HG03095 (cell line): ENCODE measurements around the gene TUBGCP6.

Source experiments
- ATAC-seq: cut with Tn5 transposase; IDR thresholded peaks from one replicate; pipeline ENCODE4 v1.9.1; 2021; ENCODE audit warnings: moderate library complexity; ENCODE audit not compliant: unreplicated experiment

TUBGCP6 gene

DNA sequence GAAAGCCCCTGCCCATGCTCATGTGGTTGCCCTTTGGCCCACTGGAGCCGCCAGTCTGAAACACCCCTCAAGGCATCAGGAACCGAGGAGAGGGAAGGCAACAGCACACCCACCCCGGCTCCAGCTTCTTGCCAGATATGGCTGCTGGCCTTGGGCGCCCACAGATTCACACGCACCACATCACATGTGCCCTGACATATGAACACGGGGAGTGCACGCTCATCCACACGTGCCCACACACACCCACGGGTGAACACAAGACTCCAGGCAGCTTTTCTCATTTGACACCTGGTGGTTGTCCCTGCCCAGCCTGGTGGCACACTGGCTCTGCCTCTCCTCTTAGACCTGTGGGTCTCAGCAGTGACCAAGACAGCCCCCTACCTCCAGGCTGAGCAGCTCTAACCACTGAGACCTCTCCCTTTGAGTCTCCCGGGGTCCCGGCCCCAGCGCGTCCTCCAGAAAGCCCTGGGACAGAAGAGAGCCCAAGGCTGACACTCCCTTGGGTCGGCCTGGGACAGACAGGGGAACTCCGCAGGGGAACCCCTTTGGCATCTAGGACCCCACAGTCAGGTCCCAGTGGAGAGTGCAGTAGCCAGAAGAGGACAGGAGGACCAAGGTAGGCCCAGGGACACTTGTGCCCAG, 19.4 kb upstream of the TUBGCP6 start:
- no peak for ATAC-seq

DNA sequence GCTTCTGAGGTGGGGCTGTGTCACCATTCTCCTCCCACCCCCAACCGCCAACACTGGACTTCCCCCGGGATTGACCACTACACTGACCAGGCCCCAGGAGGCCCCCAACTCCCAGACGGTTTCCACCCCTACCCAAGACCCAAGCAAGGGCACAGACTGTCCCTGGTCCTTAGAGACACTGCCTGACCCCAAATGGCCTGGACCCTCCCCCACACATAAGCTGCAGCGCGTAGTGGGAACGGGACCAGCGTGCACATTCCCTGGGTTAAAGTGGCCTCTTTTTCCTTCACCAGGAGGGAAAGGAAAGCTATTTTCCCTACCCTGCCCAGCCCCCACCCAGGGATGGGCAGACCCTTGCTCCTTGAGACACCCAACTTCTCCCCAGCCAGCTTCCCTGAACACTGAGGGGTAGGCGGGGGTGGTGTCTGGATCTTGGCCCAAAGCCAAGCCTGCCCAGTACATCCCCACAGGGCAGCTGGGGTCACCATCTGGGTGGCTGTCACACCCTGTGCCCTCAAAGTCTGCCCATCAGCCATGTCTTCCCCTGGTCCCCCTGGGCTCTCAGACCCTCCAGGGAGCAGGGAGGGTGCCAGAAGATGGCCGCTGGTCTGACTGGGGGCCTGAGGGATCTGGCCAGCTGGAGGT, 18.3 kb upstream of the TUBGCP6 start:
- no peak for ATAC-seq

DNA sequence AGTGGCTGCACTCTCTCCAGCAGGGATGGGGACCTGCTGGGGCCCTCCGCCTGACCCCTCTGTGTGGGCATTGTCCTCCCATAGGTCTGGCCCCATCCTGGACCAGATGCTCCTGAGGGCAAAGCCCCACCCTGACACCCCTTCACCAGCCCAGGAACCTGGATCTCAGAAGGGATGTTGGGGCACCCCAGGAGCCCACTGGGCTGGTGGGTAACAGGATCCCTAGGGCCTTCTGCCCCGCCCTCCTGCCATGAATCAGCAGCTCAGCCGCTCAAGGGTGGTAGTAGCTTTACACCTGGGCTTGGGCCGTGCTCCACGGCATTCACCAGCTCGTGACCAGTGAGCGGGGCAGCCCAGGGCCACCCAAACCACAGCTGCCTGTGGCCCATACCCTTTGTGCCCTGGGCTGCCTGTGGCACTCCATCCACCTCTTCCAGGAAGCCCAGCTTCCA, 17.7 kb upstream of the TUBGCP6 start:
- no peak for ATAC-seq

DNA sequence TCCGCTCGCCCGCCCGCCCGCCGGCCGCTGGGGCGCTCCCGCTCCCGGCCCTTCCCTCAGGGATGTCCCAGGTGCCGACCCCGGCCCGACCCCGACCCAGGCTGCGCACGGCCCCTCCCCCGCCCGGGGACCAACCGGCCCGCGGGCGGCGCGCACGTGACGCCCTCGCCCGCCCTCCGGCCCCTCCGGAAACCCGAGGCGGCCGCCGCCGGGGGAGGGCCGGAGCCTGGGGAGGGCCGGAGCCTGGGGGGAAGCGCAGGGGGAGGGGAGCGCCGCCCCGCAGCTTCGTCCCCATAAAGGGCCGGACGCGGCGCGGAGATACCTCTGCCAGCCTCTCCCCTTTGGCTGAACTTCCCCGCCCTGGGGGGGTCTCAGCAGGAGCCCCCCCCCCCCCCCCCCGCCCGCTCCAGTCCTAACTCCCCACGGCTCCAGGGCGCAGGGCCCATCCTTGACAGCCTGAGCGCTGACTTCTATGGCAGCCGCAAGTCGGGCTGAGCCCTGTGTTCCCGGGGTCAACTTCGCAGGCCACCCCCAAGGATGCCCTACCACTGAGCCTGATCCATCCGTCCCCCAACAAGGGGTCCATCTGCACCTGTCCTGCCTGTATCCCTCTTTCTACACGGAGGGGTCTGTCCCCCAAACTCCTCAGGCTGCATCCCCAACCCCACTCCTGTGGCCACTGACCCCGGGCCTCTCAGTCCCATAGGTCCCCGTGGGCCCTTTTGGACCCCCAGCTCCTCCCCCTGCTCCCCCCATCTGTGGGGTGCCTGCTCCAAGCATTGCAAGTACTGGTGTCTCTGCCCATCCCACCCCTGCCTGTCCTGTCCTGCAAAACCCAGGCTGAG, 17.0 kb upstream of the TUBGCP6 start, which contains the start of gene MAPK12:
MAPK12 (minus strand) TSS at position 69 of the 845 bp plus-strand sequence. CDS start 174 bp downstream, outside the sequence.
- ATAC-seq, result no peak

DNA sequence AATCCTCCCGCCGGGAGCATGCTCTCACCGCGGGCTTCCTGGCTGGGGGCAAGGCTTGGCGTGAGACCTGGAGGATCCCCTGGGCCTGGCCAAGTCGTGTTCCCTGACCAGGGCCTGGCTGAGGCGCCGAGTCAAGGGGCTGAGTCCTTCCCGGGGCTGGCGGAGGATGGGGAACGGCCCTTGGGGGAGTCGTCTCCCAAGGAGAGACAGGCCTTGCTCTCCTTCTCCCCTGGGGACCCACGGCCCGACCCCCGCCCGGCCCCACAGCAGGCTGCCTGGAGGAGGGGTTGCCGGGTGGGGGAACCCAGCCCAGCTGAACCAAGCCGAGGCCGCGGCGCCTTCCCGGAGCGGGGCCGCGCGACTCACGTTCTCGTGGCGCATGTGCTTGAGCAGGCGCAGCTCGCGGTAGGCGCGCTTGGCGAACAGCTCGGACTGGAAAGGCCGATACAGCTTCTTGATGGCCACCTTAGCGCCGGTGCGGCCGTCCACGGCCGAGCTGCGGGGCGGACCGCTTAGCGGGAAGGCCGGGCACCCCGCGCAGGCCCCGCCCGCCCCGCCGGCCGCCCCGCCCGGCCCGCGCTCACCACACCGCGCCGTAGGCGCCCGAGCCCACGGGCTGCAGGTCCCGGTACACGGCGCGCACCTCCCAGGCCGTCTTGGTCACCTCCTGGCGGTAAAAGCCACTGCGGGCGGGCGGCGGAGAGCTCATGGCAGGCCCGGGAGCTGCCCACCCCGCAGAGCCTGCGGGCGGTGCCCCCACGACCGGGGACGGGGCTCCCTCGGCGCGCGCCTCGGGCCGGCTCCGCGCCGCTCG, 16.2 kb upstream of the TUBGCP6 start:
- ATAC-seq, result no peak

DNA sequence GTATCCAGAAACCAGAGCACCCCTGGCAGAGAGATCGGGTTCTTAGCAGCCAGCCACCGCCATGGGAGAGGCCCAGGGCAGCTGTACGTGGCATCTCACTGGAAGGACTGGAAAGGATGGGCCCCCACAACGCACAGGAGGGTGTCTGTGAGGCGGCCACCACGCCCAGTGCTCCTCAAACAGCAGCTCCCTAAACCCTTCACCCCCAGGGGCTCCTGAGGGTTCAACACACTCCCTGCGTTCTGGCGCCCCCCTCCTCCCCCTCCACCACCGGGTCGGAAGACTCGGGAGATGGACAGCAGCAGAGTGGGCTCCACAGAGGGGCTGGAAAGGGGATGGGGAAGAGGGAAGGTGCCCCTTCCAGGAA, 15.6 kb upstream of the TUBGCP6 start:
- no peak for ATAC-seq

DNA sequence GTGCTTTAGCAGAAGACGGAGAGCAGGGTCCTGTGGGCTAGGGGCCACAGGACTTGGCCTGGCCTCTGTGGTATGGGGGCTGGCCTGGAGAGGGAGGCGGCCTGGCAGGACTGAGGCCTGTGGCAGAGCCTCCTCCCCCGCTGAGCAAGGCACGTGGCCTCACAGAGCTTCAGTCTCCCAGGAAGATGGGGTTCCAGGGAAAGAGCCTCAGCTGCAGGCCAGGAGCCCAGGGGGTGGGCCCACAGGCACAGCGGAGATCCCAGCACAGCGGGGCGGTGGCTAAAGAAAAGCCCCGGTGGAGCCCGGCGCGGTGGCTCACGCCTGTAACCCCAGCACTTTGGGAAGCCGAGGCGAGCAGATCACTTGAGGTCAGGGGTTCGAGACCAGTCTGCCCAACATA, 14.5 kb upstream of the TUBGCP6 start:
- no peak for ATAC-seq

DNA sequence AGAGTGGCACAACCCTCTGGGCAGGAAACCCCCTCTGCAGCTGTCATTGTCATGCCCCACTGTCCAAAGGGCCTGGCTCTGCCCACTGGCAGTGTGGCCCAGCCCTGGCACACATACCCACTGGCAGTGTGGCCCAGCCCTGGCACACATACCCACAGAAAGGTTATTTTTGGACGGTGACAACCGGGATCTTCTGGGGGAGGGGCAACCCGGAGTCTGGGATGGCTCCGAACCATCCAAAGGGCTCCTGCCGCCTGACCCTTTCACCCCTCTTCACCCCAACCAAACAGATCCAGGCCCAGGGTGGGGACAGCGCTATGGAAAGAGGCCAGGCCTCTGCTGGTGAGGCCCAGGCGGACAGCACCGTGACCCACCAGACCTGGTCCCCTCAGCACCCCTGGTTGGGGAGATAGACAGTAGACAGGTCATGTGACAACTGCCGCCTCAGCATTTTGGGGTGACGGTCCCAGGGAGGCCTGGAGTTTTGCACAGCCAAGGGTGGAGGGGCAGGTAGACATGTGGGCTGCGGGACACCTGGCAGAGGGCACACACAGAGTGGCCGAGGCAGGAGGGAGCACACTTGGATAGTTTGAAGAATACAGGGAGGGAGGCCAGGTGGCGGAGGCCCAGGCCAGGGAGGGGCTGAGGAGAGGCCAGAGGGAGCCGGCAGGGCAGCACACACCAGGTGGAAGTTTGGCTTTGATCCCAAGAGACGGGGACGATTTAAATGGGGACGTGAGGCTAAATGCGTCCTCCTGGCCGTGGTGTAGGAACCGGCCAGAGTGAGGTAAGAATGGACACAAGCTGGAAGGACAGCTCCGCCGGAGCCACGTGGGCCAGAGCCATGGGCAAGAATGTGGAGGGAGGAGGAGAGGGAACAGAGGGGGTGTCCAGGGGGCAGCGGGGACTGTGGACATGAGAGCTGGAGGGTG, 13.8 kb upstream of the TUBGCP6 start:
- ATAC-seq, result no peak

DNA sequence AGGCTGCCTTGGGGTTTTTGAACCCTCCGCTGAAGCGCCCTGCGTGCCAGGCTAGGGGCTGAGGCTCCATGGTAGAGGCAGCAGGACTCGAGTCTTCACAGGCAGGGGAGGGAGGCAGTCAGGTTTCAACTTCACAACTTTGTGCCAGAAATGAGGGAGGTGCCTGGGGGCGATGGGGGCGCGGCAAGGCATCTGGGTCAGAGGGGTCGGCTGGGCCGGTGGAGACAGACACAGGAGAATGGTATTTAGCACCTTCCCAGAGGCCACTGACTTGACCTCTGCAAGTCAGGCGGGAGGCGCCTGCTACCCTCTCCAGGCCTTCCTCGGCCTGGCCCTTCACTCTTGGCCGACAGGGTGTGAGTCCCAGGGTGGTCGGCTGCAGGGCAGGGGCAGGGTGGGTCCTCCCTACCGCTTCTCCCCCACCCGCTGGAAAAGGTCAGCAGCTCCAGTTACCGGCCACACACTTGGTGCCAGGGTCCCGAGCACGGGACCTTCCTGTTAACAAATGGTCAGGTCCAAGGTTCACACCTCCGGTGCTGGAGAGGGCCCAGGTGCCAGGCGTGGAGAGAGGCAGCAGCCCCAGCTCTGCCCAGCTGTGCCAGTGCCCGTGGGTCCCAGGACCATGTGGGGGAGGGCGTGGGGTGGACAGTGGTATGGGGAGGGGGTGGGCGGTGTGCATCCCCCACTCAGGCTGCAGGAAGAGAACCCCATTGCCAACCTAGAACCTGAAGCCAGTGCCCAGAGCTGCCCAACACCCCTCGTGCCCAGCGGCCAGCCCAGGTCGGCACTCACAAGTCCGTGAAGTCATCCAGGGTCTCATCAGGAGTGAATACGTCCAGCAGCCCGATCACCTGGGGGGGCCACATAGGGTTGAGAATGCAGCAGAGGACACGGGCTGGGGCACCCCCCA, 12.9 kb upstream of the TUBGCP6 start:
- no peak for ATAC-seq

DNA sequence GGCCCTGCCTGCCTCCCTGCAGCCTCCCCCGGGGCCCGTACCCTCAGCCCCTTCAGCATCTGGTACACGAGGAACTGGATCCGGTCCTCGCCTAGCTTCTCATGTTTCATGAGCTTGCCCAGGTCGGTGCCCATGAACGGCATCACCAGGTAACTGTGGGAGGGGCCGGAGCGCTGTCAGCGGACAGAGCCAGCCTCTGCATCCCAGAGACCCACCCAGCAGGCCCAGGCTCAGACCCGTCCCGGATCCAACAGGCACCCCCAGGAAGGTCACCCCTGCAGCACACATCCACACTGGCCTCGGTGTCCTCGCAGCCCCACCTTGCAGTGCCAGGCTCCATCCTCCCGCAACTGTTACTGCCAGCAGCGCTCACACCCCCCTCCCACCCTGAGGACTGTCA, 12.2 kb upstream of the TUBGCP6 start:
- no peak for ATAC-seq

DNA sequence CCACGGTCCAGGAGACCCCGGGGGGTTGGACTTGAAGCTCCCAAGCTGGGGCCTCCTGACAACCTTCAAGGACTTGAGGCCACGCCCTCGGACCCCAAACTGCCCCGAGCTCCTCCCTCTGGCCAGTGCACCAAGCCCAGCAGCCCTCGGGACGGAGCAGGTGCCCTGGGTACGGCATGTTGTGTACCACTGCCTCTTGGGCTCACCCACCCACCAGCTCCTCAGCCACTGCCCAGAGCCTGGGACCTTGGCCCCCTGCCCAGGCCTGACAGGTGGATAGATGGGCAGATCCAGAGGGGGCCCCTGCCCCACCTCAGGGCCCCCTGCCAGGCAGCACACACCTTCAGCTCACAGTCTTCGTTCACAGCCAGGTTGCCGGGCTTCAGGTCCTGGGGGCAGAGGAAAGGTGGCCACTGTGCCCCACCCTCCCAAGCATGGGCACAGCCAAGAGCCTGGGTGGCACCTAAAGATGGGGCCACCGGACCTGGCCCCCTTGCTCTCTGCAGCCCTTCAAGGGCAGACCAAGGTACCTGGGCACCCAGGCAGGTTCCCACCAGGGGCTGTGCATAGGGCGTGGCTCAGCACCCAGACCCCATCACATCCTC, 11.5 kb upstream of the TUBGCP6 start:
- no peak for ATAC-seq

DNA sequence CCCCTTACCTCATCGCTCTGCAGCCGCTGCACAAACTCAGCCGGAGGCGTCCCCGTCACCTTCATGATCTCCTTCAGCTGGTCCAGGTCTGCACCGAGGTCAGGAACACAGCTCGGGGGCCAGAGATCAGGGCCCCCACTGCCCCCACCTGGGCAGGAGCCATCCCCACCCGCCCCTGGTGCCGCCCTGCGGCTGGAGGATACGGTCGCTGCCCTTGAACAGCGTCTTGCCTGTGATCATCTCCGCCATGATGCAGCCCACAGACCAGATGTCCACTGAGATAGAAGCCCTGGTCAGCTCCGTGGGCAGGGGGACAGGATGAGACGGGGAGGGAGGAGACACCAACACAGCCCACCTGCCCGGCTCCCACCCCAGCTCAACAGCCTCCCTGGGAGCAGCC, 10.8 kb upstream of the TUBGCP6 start:
- no peak for ATAC-seq

DNA sequence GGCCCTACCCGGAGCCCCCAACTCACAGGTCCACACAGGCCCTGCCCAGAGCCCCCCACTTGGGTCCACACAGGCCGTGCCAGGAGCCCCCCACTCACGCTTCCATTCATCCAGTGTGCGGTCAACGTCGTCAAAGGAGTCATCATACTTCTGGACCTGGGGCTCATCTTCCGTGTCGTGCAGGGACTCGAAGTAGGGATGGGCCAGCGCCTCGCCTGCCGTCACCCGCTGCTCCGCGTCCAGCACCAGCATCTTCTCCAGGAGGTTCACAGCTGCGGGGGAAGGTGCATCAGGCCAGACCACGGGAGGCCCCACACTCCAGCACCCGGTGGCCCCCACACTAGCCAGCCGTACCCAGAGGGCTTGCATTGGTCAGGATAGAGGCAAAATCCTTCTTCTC, 10.3 kb upstream of the TUBGCP6 start:
- ATAC-seq, result no peak

DNA sequence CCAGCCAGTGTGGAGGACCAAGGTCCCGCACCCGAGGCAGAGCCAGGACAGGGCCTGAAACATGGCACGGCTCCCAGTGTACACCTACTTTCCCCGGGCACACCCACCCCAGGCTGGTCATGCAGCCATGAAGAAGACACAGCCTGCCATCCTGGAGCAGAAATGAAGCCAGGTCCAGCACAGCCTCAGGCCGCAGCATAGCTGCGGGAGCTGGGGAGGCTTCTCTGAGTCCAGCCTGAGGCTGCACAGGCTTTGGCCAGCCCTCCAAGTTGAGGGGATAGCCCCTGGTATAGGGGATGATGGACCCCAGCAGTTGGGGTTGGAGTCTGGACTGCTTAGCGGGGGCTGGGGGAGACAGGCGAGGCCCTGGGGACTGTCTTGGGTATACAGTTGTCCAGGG, 9.1 kb upstream of the TUBGCP6 start:
- ATAC-seq, result no peak

DNA sequence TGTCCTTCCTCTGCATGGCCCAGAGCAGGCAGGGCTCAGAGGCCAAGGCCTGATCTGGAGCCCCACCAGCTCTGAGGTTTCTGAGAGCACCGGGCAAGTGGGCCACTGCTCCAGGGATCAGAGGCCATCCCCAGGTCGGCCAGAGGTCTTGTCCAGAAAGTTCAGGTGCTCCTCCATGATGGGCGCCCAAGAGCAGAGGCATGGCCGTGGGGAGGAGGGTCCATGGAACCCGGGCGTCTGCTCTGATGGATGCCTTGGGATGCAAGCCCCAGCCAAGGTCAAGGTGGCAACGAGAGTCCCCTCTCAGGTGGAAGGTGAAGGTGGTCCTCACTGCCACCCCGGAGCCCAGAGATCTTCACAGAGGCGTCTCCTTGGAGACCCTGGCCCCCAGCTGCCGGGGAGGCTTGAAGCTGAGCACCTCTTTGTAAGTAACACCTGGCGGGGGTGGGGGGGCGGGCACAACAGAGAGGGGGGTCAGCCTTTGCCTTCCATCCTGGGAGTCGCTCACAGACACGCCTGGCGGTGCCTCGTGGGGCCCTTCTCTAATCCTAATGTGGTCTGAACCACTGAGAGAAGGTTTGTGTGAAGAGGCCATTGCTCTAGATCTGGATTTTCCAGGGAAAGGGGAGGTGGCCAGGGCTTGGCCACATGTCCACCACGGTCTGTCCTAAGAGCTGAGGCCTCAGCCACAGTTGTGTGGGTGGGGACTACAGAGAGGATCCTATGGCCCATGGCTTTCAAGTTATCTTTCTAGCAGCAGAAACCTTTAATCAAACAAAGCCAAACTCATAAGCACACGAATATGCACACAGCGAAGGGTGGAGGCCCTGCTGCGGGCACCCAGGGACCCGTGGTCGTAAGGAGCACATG, 8.5 kb upstream of the TUBGCP6 start:
- ATAC-seq, result no peak

DNA sequence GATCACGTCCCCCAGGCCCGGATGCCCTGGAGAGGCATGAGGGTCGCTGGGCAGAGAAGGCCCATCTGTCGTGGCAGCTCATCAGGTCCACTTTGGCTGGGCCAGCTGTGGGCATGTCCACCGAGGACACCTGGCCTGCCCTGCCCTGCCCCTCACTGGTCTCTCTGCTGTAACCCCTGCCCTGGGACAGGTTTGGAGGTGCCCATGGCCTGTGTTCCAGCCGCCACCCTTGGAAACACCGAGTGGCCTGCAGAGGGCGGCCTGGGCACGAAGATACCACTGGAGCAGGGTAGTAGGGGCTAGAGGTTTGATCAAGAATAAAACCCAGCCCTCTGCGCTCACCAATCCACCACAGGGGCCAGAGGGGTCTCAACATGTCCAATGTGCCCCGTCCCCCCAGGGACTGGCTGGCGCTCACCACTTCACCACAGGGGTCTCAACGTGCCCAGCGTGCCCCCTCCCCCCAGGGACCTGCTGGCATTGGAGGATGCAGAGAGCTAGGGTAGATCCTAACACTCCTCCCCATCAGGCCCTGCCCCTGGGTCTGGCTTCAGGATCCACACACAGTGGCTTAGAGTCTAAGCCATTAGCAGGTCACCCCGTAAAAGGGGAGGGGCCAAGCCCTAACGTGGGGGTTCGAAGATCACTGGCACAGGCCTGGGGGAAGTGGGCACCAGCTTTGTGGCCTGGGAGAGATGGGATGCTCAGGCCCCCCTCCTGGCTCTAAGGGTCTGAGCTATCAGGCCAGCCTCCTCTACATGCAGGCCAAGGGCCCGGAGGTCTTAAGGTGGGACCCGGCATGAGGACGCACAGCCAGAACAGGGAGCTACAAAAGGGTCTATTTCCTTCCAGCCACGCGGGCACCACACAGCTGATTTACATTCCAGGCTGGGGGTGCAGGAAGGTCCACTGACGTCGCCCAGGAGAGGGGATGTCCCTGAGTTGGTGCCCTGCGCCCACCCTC, 7.5 kb upstream of the TUBGCP6 start:
- ATAC-seq, result no peak
